SH-SY5Y (cell line): ENCODE data around the gene TES.

Source experiments
- GATA2 ChIP-seq: IDR thresholded peaks from 2 replicates; pipeline ENCODE4 v1.6.1; 2011; ENCODE audit warnings: mild to moderate bottlenecking, low read depth, low read length
- GATA3 ChIP-seq: IDR thresholded peaks from 2 replicates; pipeline ENCODE4 v1.6.1; 2011; ENCODE audit warnings: low read depth, mild to moderate bottlenecking, low read length, moderate library complexity

DNA sequence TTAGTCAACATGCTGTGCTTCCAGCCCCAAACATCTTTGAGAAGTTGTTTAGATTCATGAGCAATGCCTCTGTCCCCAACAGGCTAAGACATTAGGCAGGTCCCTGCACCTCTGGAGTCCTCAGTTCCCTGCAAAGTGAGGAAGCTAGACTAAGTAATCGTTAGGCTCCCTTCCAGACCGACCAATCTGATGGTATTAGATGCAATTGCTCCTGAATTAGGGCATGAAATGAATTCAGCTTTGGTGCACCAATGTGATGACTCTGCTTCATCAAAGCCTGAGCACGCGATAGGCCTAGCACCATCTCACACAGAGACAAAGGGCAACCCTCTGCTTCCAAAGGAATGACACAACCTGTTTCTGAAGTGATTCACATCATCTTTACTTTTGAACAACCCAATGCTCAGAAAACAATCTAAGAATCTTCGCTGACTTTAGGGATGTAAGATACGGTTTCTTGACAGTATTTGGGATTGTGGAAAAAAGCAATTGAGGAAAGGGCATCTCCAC lies 723 bp upstream of the TES start:
- TF ChIP-seq GATA2, result no peak
- no peak for TF ChIP-seq GATA3
